Cardiac fibroblast (primary cell): ENCODE data around the gene TMEM204.
"Not testable (repeated sequence)": the region's sequence is repeated elsewhere in the genome, so short reads cannot be mapped to it uniquely, and the experiment has no call there.

Experiments used
- DNase-seq, 2 donors: peaks; one replicate each; pipeline versions ENCODE4 v3.0.0 to v3.0.0-alpha.2; 2010; ENCODE audit warnings: low read depth in 2 of 2
- H3K4me3 ChIP-seq, 2 donors: replicated peaks in 1 of 2; 1 replicate in 1 of 2; 2 replicates in 1 of 2; pipeline ENCODE4 v1.5.1; 2011; ENCODE audit warnings: low read depth in 2 of 2, low read length in 2 of 2, mild to moderate bottlenecking in 2 of 2, moderate library complexity in 1 of 2
- CTCF ChIP-seq: IDR thresholded peaks from one replicate; pipeline ENCODE4 v1.5.1; 2011; ENCODE audit warnings: low read depth, mild to moderate bottlenecking, low read length, inconsistent platforms

TMEM204 gene

GRCh38 chr16:1590366-1590765 is 56.9 kb downstream of the TMEM204 start:
- DNase-seq: no peak
- no peak overlapping the region for H3K4me3 ChIP-seq
- TF ChIP-seq CTCF: no peak

- TF ChIP-seq CTCF: no peak
- no peak overlapping the region for H3K4me3 ChIP-seq
- DNase-seq: no peak
Observed at GRCh38 chr16:1590930-1591705, 57.7 kb downstream of the TMEM204 start.

- TF ChIP-seq CTCF: no peak
- DNase-seq: no peak
- H3K4me3 ChIP-seq: no peak overlapping the region
Observed at GRCh38 chr16:1592446-1592845, 59.0 kb downstream of the TMEM204 start.

DNA sequence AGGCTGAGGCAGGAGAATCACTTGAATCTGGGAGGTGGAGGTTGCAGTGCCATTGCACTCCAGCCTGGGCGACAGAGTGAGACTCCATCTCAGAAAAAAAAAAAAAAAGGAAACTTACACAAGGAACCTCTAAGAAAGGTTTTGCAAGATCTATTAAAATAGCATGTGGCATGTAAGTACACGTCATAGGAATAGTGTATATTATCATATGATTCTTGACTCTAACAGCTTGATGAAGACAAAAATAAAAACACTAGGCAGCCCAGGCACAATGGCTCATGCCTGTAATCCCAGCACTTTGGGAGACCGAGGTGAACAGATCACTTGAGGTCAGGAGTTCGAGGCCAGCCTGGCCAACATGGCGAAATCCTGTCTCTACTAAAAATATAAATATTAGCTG is 62.0 kb downstream of the TMEM204 start:
- not testable (repeated sequence) for DNase-seq, H3K4me3 ChIP-seq

DNA sequence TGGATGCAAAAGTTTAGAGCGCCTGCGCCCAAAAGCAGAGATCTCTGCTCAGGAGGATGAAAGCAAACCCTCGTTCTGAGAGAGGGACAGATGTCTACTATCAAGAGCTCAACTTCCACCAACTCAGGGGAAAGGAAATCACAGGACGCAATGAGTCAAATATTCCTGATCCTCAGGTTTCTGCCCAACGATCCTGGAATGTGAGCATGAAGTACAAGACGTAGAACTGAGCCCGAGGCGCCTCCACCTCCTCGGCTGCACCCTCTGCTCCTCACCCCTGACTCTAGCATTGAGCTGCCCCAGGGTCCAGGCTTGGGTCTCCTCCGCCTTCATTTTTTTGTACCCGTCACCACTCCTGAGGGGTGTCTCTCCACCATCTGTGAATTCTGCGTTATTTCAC is 63.0 kb downstream of the TMEM204 start:
- H3K4me3 ChIP-seq: no peak overlapping the region
- no peak for TF ChIP-seq CTCF
- no peak for DNase-seq

- H3K4me3 ChIP-seq: no peak overlapping the region
- no peak for TF ChIP-seq CTCF
- DNase-seq: no peak
Observed at GRCh38 chr16:1597154-1597553, 63.7 kb downstream of the TMEM204 start.

GRCh38 chr16:1601031-1601430 is 67.6 kb downstream of the TMEM204 start:
- H3K4me3 ChIP-seq: no peak overlapping the region
- DNase-seq: no peak
- TF ChIP-seq CTCF: no peak
